NOMO-1 (cell line): Measurements from ENCODE around the gene PCDHB3.
"Not testable (repeated sequence)": the region's sequence is repeated elsewhere in the genome, so short reads cannot be mapped to it uniquely, and the experiment has no call there.

Experiments used
- DNase-seq, 2 experiments: peaks; one replicate each; lab custom pipeline; 2025; ENCODE audit not compliant: unreplicated experiment in 2 of 2; lab: John Stamatoyannopoulos, UW

PCDHB3 gene

DNA sequence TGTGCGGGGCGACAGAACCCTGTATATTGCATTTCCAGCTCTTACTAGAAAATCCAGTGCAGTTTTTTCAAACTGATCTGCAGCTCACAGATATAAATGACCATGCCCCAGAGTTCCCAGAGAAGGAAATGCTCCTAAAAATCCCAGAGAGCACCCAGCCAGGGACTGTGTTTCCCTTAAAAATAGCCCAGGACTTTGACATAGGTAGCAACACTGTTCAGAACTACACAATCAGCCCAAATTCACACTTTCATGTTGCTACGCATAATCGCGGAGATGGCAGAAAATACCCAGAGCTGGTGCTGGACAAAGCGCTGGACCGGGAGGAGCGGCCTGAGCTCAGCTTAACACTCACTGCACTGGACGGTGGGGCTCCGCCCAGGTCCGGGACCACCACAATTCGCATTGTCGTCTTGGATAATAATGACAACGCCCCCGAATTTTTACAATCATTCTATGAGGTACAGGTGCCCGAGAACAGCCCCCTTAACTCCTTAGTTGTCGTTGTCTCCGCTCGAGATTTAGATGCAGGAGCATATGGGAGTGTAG is 35.5 kb downstream of the PCDHB3 start:
- no peak for DNase-seq

DNA sequence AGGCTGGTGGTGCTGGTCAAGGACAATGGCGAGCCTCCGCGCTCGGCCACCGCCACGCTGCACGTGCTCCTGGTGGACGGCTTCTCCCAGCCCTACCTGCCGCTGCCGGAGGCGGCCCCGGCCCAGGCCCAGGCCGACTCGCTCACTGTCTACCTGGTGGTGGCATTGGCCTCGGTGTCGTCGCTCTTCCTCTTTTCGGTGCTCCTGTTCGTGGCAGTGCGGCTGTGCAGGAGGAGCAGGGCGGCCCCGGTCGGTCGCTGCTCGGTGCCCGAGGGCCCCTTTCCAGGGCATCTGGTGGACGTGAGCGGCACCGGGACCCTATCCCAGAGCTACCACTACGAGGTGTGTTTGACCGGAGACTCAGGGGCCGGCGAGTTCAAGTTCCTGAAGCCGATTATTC is 37.1 kb downstream of the PCDHB3 start:
- DNase-seq: not testable (repeated sequence)

DNA sequence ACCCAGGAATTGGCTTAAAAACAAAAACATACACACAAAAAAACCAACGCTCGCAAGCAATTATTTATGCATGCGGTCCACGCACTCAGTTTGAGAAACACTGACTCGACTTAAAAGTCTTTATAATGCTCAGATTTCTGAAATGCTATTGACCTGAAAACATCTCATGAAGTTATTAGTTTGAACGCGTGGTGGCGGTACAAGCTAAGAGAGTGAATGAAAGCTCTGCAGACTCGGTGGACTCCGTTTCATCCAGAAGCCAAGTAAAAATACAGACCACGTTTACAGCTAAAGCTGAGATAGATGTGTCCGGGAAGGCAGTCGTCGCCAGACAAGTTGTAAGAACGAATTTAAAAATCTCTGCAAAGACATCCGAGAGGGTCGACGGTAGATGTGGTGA is 49.5 kb downstream of the PCDHB3 start, which contains the start of gene PCDHB6:
TSS of gene PCDHB6 (plus strand) at position 246 of the 400 bp plus-strand sequence. CDS start 201 bp downstream, outside the sequence.
- DNase-seq: no peak

DNA sequence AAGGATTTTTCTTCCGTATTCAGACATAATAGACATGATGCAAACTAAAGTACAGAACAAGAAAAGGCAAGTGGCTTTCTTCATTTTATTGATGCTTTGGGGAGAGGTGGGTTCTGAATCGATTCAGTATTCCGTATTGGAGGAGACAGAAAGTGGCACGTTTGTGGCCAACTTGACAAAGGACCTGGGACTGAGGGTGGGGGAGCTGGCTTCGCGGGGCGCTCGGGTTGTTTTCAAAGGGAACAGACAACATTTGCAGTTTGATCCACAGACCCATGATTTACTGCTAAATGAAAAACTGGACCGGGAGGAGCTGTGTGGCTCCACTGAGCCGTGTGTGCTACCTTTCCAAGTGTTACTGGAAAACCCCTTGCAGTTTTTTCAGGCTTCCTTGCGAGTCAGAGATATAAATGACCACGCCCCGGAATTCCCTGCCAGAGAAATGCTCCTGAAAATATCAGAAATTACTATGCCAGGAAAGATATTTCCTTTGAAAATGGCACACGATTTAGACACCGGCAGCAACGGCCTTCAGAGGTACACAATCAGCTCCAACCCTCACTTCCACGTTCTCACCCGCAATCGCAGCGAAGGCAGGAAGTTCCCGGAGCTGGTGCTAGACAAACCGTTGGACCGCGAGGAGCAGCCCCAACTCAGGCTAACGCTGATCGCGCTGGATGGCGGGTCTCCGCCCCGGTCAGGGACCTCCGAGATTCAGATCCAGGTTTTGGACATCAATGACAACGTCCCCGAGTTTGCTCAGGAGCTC is 50.1 kb downstream of the PCDHB3 start:
- no peak for DNase-seq

DNA sequence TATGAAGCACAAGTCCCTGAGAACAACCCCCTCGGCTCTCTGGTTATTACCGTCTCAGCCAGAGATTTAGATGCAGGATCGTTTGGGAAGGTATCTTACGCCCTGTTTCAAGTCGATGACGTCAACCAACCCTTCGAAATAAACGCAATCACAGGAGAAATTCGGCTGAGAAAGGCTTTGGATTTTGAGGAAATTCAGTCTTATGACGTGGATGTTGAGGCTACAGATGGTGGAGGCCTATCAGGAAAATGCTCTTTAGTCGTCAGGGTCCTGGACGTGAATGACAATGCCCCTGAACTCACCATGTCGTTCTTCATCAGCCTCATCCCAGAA is 50.7 kb downstream of the PCDHB3 start:
- DNase-seq: no peak

DNA sequence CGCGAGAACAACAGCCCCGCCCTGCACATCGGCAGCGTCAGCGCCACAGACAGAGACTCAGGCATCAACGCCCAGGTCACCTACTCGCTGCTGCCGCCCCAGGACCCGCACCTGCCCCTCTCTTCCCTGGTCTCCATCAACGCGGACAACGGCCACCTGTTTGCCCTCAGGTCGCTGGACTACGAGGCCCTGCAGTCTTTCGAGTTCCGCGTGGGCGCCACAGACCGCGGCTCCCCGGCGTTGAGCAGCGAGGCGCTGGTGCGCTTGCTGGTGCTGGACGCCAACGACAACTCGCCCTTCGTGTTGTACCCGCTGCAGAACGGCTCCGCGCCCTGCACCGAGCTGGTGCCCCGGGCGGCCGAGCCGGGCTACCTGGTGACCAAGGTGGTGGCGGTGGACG is 51.4 kb downstream of the PCDHB3 start:
- DNase-seq: not testable (repeated sequence)

DNA sequence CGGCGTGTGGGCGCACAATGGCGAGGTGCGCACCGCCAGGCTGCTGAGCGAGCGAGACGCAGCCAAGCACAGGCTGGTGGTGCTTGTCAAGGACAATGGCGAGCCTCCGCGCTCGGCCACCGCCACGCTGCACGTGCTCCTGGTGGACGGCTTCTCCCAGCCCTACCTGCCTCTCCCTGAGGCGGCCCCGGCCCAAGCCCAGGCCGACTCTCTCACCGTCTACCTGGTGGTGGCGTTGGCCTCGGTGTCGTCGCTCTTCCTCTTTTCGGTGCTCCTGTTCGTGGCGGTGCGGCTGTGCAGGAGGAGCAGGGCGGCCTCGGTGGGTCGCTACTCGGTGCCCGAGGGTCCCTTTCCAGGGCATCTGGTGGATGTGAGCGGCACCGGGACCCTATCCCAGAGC is 51.8 kb downstream of the PCDHB3 start:
- DNase-seq: not testable (repeated sequence)
